Lung (tissue), 12 donors: ENCODE results near the gene ATRNL1. TPM values are rescaled to one million over a fixed set of nuclear protein-coding genes. Genes with fewer than 3 reads are reported as not detected.

Source experiments
- ATAC-seq: fragments of 200-7000 bp; cut with Tn5 transposase; one replicate; pipeline ENCODE4 v1.9.1; 2020; ENCODE audit warnings: moderate number of reproducible peaks; ENCODE audit not compliant: insufficient read depth, low FRiP score
- DNase-seq, 3 donors: peaks; one replicate each; pipeline ENCODE4 v3.0.0-alpha.2; 2013 to 2017
- H3K27ac ChIP-seq, 2 donors: one replicate each; pipeline ENCODE4 v1.5.1; 2013; ENCODE audit warnings: mild to moderate bottlenecking in 2 of 2, moderate library complexity in 2 of 2, control low read depth in 1 of 2, inconsistent platforms in 1 of 2, low read depth in 1 of 2, low read length in 1 of 2
- H3K27me3 ChIP-seq, 3 donors: one replicate each; pipeline ENCODE4 v1.5.1; 2013; ENCODE audit warnings: low read length in 2 of 3; ENCODE audit not compliant: control insufficient read depth in 3 of 3, insufficient read depth in 3 of 3
- H3K36me3 ChIP-seq, 4 donors: one replicate each; pipeline ENCODE4 v1.5.1; 2013; ENCODE audit warnings: low read length in 4 of 4, mild to moderate bottlenecking in 1 of 4, moderate library complexity in 1 of 4; ENCODE audit not compliant: control insufficient read depth in 4 of 4, insufficient read depth in 4 of 4
- H3K4me1 ChIP-seq, 5 donors: one replicate each; pipeline ENCODE4 v1.5.1; 2013; ENCODE audit warnings: low read length in 5 of 5, mild to moderate bottlenecking in 2 of 5, moderate library complexity in 1 of 5; ENCODE audit not compliant: control insufficient read depth in 5 of 5, insufficient read depth in 5 of 5
- H3K4me3 ChIP-seq: one replicate; pipeline ENCODE4 v1.5.1; 2013; ENCODE audit warnings: mild to moderate bottlenecking, control low read depth, moderate library complexity
- H3K9ac ChIP-seq, 2 donors: one replicate each; pipeline ENCODE4 v1.5.1; 2013; ENCODE audit warnings: low read length in 2 of 2, control low read depth in 1 of 2; ENCODE audit not compliant: insufficient read depth in 1 of 2
- H3K9me3 ChIP-seq, 4 donors: one replicate each; pipeline ENCODE4 v1.5.1; 2013; ENCODE audit warnings: low read length in 3 of 4, mild to moderate bottlenecking in 1 of 4, moderate library complexity in 1 of 4; ENCODE audit not compliant: control insufficient read depth in 4 of 4, insufficient read depth in 3 of 4
- WGBS, 2 donors: extraction: QIAGEN DNeasy Blood & Tissue Kit; methylation state at CpG; one replicate each; pipeline ENCODE4 v1.1.7; 2013; 5-methylcytosine and 5-hydroxymethylcytosine counted together
- polyA plus RNA-seq, 2 donors: library from polyadenylated mRNA; stranded (reverse); fragments of 200-250 nt; gene quantifications; one replicate each; pipeline ENCODE4 v1.2.1, GENCODE V29; 2013
- total RNA-seq, 2 donors: library from RNA; depleted of rRNA in 1 of 2; stranded (reverse); fragments of >200 nt in 1 of 2; gene quantifications; one replicate each; pipeline ENCODE4 v1.2.1, GENCODE V29; 2014 to 2021
- TF ChIP-seq, protein P1 (sequence below): IDR thresholded peaks from 2 replicates; pipeline ENCODE4 v1.5.1; 2012; ENCODE audit warnings: mild to moderate bottlenecking; ENCODE audit errors: control extremely low read depth, extremely low read depth
- donor health status: control.
- donor health status: control.
- donor health status: Bipolar disorder and iron deficiency.
- donor health status: healthy.
- donor health status: DM: yes; HTN: yes; CAD: no.

ATRNL1 gene
- total and polyA plus RNA-seq, 4 donors, result 0.05 to 11.1 (median 0.24) TPM

DNA sequence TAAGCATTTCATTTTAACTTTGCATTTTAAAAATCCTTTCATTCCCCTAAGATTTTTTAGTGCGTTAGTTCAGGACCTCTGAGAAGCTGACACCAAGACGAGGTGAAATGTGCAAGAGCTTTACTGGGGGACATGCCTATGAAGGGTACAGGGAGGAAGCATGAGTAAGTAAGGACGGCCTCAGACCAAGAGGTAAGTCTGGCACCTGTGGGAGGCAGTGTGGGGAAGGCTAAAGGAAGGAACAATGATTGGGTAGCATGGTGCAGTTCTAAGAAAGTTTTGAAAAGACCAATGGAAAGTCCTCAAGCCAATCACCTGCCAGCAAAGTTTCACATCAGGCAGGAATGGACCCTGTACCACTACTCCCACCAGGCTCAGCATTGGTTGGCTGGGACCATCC, 810.7 kb downstream of the ATRNL1 start:
- TF ChIP-seq, protein P1, sequence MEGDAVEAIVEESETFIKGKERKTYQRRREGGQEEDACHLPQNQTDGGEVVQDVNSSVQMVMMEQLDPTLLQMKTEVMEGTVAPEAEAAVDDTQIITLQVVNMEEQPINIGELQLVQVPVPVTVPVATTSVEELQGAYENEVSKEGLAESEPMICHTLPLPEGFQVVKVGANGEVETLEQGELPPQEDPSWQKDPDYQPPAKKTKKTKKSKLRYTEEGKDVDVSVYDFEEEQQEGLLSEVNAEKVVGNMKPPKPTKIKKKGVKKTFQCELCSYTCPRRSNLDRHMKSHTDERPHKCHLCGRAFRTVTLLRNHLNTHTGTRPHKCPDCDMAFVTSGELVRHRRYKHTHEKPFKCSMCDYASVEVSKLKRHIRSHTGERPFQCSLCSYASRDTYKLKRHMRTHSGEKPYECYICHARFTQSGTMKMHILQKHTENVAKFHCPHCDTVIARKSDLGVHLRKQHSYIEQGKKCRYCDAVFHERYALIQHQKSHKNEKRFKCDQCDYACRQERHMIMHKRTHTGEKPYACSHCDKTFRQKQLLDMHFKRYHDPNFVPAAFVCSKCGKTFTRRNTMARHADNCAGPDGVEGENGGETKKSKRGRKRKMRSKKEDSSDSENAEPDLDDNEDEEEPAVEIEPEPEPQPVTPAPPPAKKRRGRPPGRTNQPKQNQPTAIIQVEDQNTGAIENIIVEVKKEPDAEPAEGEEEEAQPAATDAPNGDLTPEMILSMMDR, result no peak
- H3K9ac ChIP-seq, result no peak overlapping the region
- no peaks in the 10 kb centered on the region for H3K36me3 ChIP-seq
- DNase-seq (no peak), ATAC-seq (no peak)
- H3K27ac ChIP-seq, result no peak overlapping the region
- 89% methylated on average over 3 of the region's 3 CpGs for WGBS, 2 donors
- H3K9me3 ChIP-seq, result no peaks in the 10 kb centered on the region
- no peaks in the 10 kb centered on the region for H3K27me3 ChIP-seq
- H3K4me1 ChIP-seq, result no peaks in the 10 kb centered on the region
- H3K4me3 ChIP-seq, result no peak overlapping the region

DNA sequence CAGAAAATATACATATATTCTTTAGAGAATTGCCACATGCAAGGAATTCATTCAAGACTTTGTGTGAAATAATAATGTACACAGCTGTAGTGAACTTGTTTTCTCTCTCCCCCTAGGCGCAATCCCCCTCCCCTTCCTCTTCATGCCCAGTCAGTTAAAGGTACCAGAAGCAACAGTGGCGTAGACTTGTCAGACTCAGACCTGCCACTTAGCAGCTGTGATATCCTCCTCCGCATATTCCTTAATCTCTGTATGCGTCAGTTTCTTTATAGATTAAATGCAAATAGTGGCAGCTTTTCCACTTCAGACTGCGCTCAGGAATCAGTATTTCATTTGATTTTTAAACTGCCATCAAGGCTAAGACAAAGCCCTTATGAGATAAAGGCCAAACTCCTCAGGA, 815.9 kb downstream of the ATRNL1 start:
- Histone ChIP-seq H3K27me3 (no peaks in the 10 kb centered on the region), H3K4me1 (no peaks in the 10 kb centered on the region), H3K36me3 (no peaks in the 10 kb centered on the region), H3K4me3 (no peak overlapping the region), H3K9ac (no peak overlapping the region), H3K27ac (no peak overlapping the region), H3K9me3 (peaks cover 0 to 2% (median 0%) of the 10 kb centered on the region in 4 donors)
- DNase-seq (no peak), ATAC-seq (no peak)
- WGBS, 2 donors, result 91 to 94% methylated on average over 5 of the region's 5 CpGs
- TF ChIP-seq, protein P1, result no peak

GRCh38 chr10:115909962-115910731, 817.0 kb downstream of the ATRNL1 start:
- Histone ChIP-seq H3K4me1 (no peaks in the 10 kb centered on the region), H3K27ac (no peak overlapping the region), H3K27me3 (no peaks in the 10 kb centered on the region), H3K9me3 (peaks cover 0 to 2% (median 0%) of the 10 kb centered on the region in 4 donors), H3K4me3 (no peak overlapping the region), H3K9ac (no peak overlapping the region), H3K36me3 (no peaks in the 10 kb centered on the region)
- 63 to 65% methylated on average over 4 of the region's 4 CpGs for WGBS, 2 donors
- DNase-seq (no peak), ATAC-seq (no peak)
- TF ChIP-seq, protein P1, result no peak

- 84 to 91% methylated on average over 3 of the region's 3 CpGs for WGBS, 2 donors
- H3K27me3 ChIP-seq, result no peaks in the 10 kb centered on the region
- DNase-seq (no peak), ATAC-seq (no peak)
- no peak overlapping the region for H3K9ac ChIP-seq
- TF ChIP-seq, protein P1, result no peak
- H3K4me3 ChIP-seq, result no peak overlapping the region
- H3K36me3 ChIP-seq, result no peaks in the 10 kb centered on the region
- H3K4me1 ChIP-seq, result no peaks in the 10 kb centered on the region
- no peak overlapping the region for H3K27ac ChIP-seq
- peaks cover 0 to 2% (median 0%) of the 10 kb centered on the region in 4 donors for H3K9me3 ChIP-seq
These were observed 821.3 kb downstream of the ATRNL1 start for GRCh38 chr10:115914475-115914874.
